HG02588 (cell line): ENCODE data around the gene NDUFA8.

ENCODE experiments used
- ATAC-seq: cut with Tn5 transposase; IDR thresholded peaks from one replicate; pipeline ENCODE4 v1.9.1; 2021; ENCODE audit warnings: mild to moderate bottlenecking, moderate library complexity; ENCODE audit not compliant: unreplicated experiment

NDUFA8 gene

DNA sequence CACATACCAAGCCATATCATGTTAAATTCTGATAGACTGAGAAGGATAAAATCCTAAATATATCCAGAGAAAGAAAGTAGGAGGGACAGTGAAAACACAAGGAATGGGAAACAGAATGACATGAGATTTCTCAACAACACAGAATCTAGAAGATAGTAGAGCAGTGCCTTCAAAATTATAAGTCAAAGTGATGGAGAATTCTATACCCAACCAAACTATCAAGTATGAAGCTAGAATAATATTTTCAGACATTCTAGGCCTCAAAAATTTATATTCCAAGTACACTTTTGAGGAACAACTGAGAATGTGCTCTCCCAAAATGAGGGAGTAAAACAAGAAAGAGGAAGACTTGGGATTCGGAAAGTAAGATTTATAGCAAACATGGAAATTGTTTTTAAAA, 55.6 kb downstream of the NDUFA8 start:
- ATAC-seq: no peak

DNA sequence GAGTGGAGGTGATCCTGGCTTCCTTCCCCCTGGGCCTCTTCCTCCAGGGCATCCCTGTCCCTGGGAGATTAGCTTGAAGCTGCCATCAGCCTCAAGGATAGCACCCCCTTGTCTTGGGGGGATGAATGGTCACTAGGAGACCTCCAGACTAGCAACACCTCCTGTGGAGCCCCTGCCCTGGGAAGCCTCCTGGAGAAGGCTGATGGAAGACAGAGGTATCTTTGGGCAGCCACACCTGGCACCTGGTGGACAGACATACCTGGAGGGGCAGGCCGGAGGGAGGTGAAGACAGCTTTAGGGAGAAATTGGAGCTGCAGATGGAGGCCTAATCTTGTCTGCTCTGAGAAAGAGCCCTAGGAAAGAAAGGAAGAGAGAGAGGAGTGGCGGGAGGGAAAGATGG, 57.4 kb downstream of the NDUFA8 start:
- no peak for ATAC-seq

DNA sequence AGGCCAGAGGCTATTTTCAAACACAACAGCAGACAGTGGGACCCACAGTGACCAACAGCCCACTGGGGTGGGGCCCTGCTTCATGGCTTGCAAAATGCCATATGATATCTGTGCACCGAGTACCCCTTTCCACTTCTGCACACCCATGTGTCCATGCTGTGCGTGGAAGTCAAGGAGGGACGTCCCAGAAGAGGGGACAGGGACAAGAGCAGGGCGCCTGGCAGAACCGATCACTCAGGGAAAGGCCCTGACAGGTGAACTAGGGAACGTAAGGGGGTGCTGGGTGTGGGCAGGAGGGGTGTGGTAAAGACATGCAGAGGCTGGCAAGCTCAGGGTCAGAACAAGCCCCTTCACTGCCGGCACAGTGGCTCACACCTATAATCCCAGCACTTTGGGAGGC, 58.8 kb downstream of the NDUFA8 start:
- no peak for ATAC-seq

DNA sequence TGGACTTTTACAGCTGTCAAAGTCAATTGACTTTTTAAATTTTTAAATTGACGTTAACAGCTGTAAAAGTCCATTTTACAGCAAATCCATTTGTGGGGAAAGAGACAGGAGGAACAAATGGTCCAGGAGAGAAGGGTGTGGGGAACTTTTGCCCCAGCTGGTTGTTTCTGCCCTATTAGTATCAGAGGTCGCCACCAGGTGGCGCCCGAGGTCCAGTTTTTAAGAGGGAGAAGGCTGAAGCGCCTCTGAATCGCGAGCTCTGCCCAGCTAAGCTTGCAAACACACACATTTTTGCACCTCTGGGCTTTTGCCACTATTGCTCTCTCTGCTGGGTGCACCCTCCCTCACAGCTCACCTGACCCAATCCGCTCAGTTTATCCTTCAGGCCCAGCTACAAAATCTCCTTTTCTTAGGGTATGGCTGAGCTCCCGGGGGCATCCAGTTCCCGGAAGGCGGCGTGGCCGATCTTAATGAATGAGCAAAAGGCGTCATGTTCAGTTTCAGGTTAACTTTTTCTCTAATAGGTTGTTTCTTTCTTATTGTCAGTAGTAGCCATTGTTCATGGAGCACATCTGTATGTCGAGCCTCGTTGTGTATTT, 60.2 kb downstream of the NDUFA8 start:
- ATAC-seq: peak; percentile 63

DNA sequence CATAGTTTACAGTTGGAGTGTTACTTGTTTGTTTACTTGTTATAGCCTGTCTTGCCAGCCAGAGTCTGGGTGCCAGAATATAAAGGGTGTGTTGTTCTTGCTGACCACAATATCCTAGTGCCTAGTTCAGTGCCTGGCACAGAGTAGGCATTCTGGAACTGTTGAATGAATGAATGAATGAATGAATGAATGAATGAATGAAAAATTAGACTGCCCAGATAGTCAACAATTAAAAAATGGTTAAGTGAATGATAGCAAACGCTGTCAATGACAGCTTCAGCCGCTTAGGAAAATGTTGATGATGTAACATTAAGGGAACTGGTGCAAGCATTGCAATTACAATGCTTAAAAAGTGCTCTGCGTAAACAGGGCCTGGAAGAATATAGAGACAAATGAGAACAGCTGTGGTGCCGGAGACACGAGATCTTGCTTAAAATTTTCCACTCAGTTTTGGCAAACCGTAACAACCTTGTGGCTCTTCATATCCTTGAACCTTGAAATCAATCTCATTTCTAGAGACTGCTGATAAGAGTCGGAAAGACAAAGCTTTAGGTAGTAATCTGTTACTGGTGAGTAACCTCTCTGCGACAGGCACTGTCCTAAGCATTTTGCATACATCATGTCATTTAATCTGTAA, 61.8 kb downstream of the NDUFA8 start:
- ATAC-seq: no peak

DNA sequence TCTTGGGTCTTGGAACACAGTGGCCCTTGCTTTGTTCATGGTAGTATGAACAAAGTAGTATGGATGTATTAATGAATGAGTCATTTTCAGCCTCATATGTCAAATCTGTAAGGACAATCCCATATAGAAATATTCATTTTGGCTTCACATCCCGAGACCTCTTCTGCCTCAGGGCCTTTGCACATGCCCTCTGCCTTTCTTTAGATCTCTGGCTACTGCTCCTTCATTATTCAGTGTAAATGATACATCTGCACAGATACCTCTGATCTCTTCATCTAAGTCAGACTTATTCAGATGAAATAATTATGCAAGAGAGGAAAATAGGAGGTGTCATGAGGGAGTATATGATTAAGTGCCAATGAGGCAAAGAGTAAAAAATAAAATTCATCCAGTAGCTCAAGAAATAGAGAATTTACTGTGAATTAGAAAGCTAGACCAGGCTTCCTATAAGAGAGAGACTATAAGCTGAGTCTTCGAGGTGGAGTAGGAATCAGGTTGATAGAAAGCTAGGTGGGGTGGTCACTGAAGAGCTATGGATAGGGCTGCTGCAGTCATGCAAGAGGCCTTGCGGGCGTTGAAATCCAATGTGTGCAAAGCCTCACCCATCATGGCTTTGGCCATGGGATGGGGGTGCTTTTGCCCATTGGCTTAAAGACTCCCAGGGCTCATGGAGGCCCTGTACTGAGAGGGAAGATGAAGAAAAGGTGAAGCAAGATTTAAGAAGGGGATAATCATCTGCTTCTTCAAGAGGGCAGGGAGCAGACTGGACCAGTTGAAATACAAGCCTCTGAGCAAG, 62.8 kb downstream of the NDUFA8 start:
- ATAC-seq: no peak

DNA sequence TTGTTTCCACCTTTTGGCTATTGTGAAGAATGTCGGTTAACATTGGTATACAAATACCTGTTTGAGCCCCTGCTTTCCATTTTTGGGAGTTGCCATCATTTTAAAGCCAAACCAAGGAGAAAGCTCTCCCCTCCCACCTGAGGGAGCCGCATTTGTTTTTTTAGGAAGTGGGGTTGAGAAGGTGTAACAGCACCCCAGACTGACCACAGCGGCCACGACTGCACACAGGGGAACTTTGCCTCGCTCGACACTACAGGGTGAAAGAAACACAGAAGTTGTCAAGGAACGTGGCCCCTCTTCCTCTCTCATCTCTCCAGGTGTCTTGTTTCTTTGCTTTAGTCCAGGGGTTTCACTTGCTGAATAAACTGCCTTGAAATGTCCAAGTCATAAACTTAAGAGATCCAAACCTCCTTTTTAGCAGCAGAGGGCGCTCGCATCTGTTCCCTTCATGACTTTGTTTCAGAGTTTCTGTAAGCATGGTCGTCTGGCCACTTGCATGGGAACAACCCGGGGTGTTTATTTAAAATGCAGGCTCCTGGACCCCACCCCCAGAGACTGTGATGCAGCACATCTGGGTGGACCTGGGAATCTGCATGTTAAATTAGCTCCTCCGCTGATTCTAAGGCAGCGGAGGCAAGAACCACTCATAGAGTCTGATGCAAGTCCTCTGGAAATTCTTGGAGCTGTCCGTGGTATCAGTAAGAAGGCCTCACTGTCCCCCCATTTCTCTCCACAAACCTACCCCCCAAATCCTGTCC, 64.4 kb downstream of the NDUFA8 start:
- ATAC-seq: no peak
